HS-27A (cell line): ENCODE results near the gene WAC.
A peak's percentile ranks its signal among the peaks of the same experiment; 100 is the strongest.
"Not testable (repeated sequence)": the region's sequence is repeated elsewhere in the genome, so short reads cannot be mapped to it uniquely, and the experiment has no call there.

Experiments
- DNase-seq: peaks from one replicate; pipeline ENCODE4 v3.0.0-alpha.2; 2012; ENCODE audit warnings: low read depth, missing footprints

WAC gene

DNA sequence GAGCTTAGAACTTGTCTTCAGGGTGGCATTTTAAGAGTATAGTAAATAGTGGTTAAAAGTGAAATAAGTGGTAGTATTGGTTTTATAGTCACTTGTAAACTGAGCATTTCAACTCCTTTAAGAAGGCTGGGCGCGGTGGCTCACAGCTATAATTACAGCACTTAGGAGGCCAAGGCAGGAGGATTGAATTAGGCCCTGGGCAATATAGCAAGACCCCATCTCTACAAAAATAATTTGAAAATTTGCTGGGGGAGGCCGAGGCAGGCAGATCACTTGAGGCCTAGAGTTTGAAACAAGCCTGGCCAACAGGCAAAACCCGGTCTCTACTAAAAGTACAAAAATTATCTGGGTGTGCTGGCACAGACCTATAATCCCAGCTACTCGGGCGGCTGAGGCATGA, 80.0 kb downstream of the WAC start:
- DNase-seq: no peak

DNA sequence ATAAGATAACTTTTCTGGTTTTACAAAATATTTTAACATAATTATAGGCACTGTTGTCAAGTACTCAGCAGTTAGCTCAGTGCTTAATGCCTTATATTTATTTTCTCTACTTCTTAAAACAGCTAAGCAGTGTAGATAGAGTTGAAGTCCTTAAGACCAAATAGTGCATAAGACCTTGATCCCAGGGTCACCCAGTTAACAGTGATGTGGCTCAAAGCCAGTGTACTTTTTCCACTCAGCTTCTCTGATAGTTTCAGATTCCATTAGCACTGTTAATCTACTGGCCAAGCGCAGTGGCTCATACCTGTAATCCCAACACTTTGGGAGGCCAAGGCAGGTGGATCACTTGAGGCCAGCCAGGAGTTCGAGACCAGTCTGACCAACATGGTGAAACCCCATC, 83.6 kb downstream of the WAC start:
- DNase-seq: no peak

DNA sequence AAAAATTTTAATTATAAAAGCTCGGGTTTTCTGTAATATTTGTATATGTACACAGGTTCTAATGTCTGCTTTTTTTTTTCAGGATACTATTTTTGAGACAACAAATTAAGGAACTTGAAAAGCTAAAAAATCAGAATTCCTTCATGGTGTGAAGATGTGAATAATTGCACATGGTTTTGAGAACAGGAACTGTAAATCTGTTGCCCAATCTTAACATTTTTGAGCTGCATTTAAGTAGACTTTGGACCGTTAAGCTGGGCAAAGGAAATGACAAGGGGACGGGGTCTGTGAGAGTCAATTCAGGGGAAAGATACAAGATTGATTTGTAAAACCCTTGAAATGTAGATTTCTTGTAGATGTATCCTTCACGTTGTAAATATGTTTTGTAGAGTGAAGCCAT, 86.5 kb downstream of the WAC start:
- no peak for DNase-seq

DNA sequence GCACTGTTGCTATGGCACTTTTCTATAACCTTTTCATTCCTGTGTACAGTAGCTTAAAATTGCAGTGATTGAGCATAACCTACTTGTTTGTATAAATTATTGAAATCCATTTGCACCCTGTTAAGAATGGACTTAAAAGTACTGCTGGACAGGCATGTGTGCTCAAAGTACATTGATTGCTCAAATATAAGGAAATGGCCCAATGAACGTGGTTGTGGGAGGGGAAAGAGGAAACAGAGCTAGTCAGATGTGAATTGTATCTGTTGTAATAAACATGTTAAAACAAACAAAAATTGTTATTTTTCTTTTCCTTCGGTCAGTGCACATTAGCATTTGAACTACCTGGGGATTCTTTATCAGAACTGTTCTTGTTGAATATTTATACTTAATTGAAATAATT, 87.3 kb downstream of the WAC start:
- DNase-seq: no peak

DNA sequence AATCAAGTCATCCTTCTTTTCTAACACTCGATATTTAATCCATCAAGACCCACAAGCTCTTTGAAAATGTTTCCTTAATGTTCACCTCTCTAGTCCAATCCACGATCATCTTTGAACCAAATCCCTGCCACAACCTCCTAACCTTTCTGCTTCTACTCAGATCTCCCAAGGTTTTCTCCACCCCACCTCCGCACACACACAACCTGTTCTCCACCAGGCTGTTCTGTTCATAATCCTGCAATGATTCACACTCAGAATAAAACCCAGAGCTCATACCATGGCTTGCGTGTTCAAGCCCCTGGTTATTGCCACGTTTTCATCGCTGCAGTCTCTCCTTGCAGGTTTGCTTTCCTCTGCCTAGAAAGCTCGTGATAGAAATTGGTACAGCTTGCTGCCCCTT, 90.6 kb downstream of the WAC start:
- DNase-seq: no peak

DNA sequence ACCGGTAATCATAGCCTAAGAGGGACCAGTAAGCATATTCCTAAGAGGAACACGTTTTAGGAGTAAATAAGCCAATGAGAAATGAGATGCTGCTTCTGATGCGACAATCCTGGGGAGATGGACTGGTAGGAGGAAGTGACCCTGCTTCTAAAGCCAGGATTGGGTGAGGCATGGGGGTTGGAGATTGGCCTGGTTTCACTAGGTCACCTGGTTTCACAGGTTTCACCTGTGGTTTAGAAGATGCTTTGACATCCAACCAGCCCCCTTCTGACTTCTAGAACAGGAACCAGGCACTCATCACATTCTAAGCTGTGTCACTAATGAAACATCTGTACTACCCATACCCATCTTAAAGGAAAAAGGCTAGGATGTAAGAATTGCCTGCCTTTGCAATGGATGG, 91.4 kb downstream of the WAC start:
- no peak for DNase-seq

DNA sequence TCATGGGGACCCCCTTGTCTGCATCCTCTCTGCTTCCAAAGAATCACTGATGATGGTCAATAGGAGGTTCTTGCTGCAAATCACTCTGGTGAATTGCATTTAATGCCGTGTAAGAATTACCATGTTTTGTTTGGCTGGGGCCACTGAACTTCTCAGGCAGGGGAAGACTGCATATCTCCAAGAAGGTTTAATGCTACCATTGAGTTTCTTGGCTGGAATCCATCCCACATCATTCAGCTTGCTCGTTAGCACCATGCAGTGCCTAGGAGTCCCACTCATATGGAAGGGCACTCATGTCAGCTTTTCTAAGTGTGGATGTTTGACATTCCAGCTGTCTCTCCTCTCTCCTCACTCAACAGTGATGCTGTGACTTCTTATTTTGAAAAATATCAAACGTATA, 94.2 kb downstream of the WAC start:
- no peak for DNase-seq

DNA sequence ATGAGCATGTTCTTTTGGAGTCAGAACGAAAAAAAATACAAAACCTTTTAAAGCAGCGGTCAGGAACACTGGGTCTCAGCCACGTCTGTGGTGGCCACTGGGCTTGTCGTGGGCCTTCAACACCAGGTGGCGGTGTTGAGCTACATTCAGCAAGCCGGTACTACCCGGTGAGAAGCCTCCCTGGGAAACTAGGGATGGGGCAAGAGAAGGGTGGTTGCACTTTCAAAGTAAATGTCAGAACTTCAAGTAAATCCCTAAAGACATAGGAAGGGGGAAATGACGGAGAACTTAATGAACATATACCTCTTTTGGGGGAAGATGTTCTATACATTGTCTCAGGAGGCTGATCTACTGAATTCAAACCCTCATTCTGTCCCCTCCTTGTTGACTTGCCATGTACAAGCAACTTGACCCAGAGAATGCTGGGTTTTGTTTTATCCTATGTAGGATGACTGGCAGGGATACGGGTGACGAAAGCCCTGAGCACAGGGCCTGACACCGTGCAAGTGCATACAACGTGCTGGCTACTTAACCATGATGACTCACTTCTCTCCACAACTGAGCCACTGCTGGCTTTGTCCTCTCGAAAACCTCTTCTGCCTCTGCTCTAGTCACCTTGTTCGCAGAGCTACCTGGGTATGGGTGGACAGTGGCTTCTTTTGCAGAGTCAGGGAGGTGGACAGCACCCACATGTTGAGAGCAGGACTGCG, 95.4 kb downstream of the WAC start:
- peak; percentile 39 for DNase-seq

DNA sequence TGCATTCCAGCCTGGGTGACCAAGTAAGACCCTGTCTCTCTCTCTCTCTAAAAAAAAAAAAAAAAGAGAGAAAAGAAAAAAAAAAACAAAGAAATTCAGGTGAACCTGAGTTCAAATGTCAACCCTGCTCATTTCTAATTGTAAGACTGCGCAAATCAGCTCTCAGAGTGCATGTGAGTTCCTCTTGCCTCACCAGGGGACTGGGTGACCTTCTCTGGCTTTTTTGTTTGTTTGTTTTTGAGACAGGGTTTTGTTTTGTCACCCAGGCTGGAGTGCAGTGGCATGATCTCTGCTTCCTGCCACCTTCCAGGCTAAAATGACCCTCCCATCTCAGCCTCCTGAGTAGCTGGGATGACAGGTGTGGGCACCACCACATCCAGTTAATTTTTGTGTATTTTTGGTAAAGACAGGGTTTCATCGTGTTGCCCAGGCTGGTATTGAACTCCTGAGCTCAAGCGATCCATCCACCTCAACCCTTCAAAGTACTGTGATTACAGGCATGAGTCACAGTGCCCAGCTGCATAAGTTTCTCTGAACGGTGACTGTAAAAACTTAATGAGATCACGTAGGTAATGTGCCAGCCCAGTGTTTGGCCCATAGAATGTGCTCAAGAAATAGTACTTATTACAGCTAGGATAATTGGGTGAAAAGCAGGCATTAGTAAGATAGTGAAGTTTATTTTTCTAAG, 99.1 kb downstream of the WAC start:
- DNase-seq: no peak

DNA sequence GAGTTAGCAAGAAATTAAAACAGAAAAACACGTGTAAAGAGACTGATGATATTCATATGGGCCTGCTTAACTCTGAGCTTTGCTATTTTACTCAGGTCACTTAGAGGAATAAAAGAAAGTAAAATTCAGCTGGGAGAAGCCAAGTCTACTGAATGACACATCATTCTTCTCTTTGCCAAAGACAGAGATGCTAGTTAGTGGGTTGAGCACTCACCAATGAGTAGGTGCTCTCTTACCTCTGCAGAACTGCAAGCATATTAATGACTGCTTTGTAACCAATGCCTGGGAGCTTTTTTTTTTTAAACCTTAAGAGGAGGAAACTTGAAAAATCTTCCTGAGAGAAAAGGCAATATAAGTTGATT, 99.6 kb downstream of the WAC start:
- no peak for DNase-seq

DNA sequence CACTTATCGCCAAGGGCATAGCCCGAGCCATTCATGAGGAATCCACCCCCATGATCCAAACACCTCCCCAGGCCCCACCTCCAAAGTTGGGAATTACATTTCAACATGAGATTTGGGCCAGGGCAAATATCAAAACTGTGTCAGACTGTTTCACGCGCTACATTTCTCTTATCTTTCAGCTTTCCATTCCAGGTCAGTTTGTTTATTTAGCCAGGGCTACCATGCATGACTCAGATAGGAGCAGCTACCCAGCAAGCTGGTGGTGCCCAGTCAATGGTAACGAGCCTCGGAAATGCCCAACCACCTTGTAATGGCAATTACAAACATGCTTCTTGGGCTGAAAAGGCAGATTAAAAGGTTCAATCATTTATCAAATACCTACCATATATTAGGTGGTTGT, 100.8 kb downstream of the WAC start:
- DNase-seq: peak; percentile 36

DNA sequence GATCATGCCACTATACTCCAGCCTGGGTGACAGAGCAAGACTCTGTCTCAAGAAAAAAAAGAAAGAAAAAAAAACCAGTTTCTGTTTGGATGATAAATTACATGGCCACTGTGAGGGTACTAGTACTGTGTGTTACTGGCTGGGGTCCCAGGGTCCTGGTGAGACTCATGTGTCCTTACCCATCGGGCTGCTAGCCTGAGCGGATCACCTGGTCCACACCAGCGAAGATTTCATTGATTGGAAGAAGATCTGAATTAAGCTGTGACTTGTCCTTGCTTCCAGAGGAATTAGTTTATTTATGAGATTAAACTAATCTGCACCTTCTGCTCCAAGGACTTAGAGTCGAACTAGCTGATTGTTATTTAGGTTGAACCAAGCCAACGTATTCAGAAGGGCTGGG, 104.4 kb downstream of the WAC start:
- DNase-seq: no peak

DNA sequence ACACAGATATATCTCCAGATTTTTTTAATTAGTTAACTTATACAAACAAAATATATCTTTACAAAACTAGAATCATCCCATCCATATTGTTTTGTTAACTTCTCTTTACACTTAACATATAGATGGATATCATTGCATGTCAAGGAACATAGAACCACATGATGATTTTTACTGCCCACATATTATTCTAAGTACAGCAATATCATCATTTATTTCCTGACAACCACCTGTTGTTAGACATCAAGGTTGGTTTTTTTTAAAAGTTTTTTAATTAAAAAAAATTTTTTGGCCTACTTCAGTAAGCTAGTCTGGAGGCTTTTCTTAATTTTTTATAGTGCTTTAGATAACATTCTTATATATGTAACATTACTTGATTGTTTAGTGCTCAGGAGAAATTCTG, 105.5 kb downstream of the WAC start:
- no peak for DNase-seq

DNA sequence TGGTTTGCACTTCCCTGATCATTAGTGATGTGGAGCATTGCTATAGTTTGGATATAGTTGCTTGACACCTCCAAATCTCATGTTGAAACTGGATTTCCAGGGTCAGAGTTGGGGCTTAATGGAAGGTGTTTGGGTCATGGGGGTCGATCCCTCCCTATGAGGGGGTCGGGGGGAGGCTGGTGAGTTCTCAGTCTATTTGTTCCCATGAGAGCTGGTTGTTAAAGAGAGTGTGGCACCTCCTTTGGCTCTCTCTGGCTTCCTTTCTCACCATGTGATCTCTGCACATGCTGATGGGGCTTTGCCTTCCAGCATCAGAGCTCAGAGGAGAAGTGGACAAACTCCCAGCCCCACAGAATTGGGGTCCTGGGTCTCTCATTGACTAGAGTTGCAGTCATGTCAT, 107.6 kb downstream of the WAC start:
- DNase-seq: no peak

DNA sequence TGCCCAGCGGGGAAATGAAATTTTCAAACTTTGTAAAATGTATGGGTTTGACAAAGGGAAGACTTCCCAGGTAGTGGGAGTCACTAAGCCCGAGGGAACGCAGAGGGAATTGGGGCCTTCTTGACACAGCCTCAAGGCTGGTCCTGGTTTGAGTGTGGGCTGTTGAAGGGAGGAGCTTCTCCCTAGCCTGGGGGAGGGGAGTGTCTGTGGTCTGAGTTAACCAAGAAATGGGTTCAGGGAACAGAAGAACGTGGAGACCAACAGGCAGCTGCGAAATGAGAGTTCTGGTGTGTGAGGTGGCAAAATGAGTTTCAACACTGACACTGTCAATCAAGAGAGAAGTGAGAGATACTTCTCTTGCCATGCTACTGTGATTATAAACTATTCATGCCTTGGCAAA, 111.7 kb downstream of the WAC start:
- no peak for DNase-seq

DNA sequence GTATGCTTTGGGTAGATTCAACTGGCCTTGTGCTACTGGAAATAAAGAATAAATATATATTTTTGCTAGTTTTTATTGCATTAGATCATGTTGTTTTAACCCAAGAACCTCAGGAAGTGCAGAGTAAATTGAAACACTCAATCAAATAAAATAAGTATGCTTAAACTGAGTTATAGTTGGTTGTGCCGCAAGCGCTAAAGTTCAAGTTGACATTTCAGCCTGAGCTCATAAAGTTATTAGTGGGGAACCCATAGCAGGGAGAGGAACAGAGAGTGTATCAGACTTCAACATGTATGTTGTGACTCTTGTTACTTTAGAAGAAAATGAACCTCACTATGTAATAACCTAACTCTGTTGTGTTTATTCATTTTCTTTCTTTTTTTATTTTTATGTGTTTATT, 119.2 kb downstream of the WAC start:
- DNase-seq: no peak

DNA sequence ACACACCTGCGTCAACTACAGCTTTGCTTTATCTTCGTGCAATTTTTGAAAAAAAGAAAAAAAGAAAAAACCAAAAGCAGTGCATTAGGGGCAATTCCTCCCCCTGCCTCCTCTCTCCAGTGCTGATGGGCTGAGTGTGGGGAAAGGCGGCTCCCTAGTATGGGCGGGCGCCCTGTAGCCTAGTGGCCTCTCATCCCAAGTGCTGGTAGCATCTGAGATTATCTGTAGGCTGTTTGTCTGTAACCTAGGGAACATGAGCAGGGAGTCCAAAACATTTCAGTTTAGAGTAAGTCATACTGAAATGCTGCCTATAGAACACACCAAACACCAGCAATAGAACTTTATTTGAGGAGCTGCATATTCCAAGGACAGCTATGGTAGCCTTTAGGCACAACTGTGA, 119.8 kb downstream of the WAC start:
- DNase-seq: no peak

DNA sequence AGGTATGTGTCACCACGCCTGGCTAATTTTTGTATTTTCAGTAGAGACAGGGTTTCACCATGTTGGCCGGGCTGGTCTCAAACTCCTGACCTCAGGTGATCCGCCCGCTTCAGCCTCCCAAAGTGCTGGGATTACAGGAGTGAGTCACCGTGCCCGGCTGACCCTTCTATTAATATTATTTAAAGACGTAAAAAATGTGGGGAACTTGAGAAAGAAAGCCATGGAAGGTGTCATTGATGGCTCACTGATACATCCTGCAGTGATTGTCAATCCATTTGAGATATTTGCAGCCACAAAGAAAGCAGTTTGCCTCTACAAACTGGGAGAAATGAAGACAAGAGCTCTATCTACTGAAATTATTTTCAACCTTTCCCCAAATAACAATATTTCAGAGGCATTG, 125.9 kb downstream of the WAC start:
- not testable (repeated sequence) for DNase-seq

DNA sequence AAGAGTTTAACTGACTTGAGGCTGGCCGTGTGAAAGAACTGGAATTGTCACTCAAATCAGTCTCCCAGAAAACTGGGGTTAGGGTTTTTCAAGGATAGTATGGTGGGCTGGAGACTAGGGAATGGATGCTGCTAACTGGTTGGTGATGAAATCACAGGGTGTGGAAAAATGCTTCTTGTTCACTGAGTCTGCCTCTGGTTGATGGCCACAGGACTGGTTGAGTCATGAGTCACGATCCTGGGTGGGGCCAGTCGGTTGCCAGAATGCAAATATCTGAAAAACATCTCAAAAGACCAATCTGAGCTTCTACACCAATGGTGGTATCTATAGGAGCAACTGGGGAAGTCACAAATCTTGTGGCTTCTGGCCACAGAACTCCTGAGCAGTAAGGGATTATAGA, 128.1 kb downstream of the WAC start:
- DNase-seq: no peak

DNA sequence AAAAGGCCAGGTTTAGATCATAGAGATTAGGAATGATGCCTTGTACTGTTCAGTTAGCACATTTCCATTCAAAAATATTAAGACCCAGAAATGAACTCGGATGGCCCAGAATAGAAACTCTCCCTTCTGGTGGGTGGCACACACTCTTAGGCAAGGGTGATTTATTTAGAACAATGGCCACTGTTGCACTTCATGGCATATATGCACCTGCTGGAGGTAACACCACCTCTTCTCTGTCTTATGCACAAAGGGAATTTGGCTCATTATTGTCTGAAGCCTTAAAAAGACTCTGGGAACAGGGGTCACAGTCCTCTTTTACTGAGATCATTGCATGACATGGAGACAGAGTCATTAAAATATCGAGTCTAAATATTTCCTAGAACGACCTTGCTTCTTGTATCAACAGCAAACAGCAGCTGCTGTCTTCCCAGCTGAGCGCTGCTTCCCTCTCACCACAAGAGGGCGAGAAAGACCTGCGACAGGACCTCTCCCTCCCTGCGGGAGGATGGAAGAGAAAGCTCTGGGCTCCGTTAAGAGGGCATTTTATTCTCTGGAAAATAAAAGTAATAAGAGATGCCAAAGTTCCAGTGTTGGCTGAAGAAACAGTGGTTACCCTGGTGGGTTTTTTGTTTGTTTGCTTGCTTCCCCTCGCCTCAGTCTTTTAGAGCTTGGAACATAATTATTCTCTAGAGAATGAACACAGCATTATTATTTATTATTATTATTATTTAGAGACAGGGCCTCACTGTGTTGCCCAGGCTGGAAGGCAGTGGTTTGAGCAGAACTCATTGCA, 130.9 kb downstream of the WAC start:
- no peak for DNase-seq

DNA sequence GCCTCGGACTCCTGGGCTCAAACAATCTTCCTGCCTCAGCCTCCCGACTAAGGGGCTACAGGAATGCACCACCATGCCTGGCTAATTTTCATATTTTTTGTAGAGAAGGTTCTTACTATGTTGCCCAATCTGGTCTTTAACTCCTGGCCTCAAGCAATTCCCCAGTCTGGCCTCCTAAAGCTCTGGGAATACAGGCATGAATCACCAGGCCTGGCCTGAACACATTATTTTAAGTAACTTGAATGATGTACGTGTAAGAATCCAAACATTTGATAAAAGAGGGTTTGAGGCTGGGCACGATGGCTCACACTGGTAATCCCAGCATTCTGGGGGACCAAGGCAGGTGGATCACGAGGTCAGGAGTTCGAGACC, 131.4 kb downstream of the WAC start:
- no peak for DNase-seq

DNA sequence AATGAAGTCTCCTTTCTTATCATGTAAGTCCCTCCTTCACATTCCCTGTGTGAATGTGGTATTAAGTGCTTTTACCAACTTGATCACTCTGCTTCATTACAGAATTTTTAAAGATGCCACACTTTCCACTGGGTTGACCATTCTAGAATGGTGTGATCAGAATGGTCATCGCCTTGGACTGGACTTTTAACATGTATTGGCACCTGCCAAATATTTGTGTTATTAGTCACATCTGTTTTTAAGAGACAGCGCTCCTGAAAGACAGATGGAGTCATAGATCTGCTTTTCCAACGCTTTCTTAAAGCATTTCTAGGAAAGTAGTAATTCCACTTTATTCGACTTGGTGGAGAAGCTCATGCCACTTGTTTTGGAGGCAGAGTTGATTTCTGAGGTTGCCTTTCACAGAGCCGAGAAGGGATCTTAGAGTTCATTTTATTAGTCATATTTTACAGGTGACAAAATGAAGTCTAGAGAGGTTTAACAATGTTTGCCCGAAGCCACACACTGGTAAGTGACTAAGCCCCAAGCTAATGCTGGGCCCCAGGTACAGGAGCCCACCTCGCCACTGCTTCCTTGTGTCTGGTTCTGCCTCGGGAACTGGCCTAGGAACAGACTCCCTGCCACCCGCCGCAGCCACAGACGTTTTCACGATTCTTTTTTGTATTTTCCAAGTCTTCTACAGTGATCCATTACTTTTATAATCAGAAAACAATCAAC, 134.0 kb downstream of the WAC start:
- DNase-seq: no peak
